Endothelial cell of umbilical vein (primary cell): Measurements from ENCODE around the gene TRERF1. TPM values are rescaled to one million over a fixed set of nuclear protein-coding genes. Genes with fewer than 3 reads are reported as not detected.

Experiments
- BruUV-seq: library from RNA; stranded (reverse); fragments of 400-500 nt; replicated peaks from 2 replicates; lab custom pipeline; 2021; lab: Mats Ljungman, UMichigan
- CTCF ChIA-PET: fragments of 300-600, 350-600 bp; sonication (Branson Sonifier 250); formaldehyde crosslinking; loops from one replicate; lab custom pipeline; 2021; ENCODE audit warnings: antibody characterized with exemption, inconsistent platforms; lab: Charles Lee
- POLR2A ChIA-PET: fragments of 300-600, 350-600 bp; sonication (Branson Sonifier 250); formaldehyde crosslinking; loops from one replicate; lab custom pipeline; 2021; ENCODE audit warnings: antibody characterized with exemption, inconsistent platforms; lab: Charles Lee
- DNase-seq: peaks from one replicate; pipeline ENCODE4 v3.0.0-alpha.2; 2011; ENCODE audit warnings: low read depth, low spot score
- FAIRE-seq: peaks from 2 replicates; lab custom pipeline; 2011; peaks lifted over from hg19 to GRCh38; lab: Jason Lieb, UNC
- H2AFZ ChIP-seq: 2 replicates; pipeline ENCODE4 v1.6.0; 2012; ENCODE audit warnings: low read depth, low read length, control low read depth, inconsistent platforms
- H3K27ac ChIP-seq: 2 replicates; pipeline ENCODE4 v1.5.1; 2011; ENCODE audit warnings: low read depth, mild to moderate bottlenecking, control low read depth, low read length, moderate library complexity; ENCODE audit not compliant: insufficient read depth
- H3K27me3 ChIP-seq, 2 experiments: 2 replicates each; pipeline versions ENCODE4 v1.6.0 to v1.6.1; 2011; ENCODE audit warnings: low read length in 2 of 2, mixed read lengths in 1 of 2; ENCODE audit not compliant: control insufficient read depth in 2 of 2, insufficient read depth in 2 of 2
- H3K36me3 ChIP-seq, 2 experiments: 2 replicates in 1 of 2; 3 replicates in 1 of 2; pipeline ENCODE4 v1.5.1; 2011; ENCODE audit warnings: low read length in 2 of 2, mild to moderate bottlenecking in 1 of 2, moderate library complexity in 1 of 2; ENCODE audit not compliant: control insufficient read depth in 2 of 2, insufficient read depth in 2 of 2; ENCODE audit errors: extremely low read depth in 1 of 2
- H3K4me1 ChIP-seq: 3 replicates; pipeline ENCODE4 v1.5.1; 2011; ENCODE audit warnings: mild to moderate bottlenecking, low read length; ENCODE audit not compliant: control insufficient read depth, insufficient read depth; ENCODE audit errors: extremely low read depth
- H3K4me2 ChIP-seq: 2 replicates; pipeline ENCODE4 v1.6.1; 2011; ENCODE audit warnings: low read length, control low read depth, mixed read lengths; ENCODE audit not compliant: insufficient read depth
- H3K4me3 ChIP-seq, 3 experiments: fragments of 200-600 bp in 1 of 3; sonication (generic), shearing (Covaris generic) in 1 of 3; replicated peaks in 1 of 3; 2 replicates each; pipeline ENCODE4 v1.5.1; 2011 to 2016; ENCODE audit warnings: control low read depth in 3 of 3, low read length in 3 of 3, mild to moderate bottlenecking in 2 of 3, inconsistent platforms in 1 of 3, low read depth in 1 of 3, moderate library complexity in 1 of 3; ENCODE audit not compliant: insufficient read depth in 1 of 3
- H3K79me2 ChIP-seq: 2 replicates; pipeline ENCODE4 v1.6.0; 2012; ENCODE audit warnings: low read length, inconsistent platforms; ENCODE audit not compliant: control insufficient read depth, insufficient read depth
- H3K9ac ChIP-seq: replicated peaks from 2 replicates; pipeline ENCODE3; 2011; ENCODE audit warnings: low read length, control low read depth; ENCODE audit not compliant: insufficient read depth; ENCODE audit errors: extremely low read depth
- H3K9me1 ChIP-seq: replicated peaks from 3 replicates; pipeline ENCODE4 v1.6.0; 2011; ENCODE audit warnings: mild to moderate bottlenecking, low read length; ENCODE audit not compliant: control insufficient read depth, insufficient read depth; ENCODE audit errors: extremely low read depth
- H3K9me3 ChIP-seq: replicated peaks from 2 replicates; pipeline ENCODE4 v1.5.1; 2012; ENCODE audit warnings: low read length, inconsistent platforms; ENCODE audit not compliant: control insufficient read depth, insufficient read depth
- H4K20me1 ChIP-seq: replicated peaks from 2 replicates; pipeline ENCODE3; 2011; ENCODE audit warnings: mild to moderate bottlenecking, low read length; ENCODE audit not compliant: control insufficient read depth, insufficient read depth; ENCODE audit errors: extremely low read depth
- CTCF ChIP-seq, 2 donors: IDR thresholded peaks; 1 replicate in 1 of 2; 2 replicates in 1 of 2; pipeline ENCODE4 v1.5.1; 2011; ENCODE audit warnings: low read length in 2 of 2, mild to moderate bottlenecking in 2 of 2, moderate library complexity in 2 of 2, control low read depth in 1 of 2, inconsistent platforms in 1 of 2, low read depth in 1 of 2; ENCODE audit not compliant: insufficient read depth in 1 of 2; ENCODE audit errors: extremely low read depth in 1 of 2
- EZH2 ChIP-seq: IDR thresholded peaks from 2 replicates; pipeline ENCODE4 v1.6.1; 2012; ENCODE audit warnings: borderline replicate concordance, low read depth, mild to moderate bottlenecking, moderate library complexity, low read length, inconsistent platforms; ENCODE audit not compliant: severe bottlenecking
- FOS ChIP-seq: IDR thresholded peaks from 2 replicates; pipeline ENCODE4 v1.6.1; 2011; ENCODE audit warnings: mild to moderate bottlenecking, low read length, moderate library complexity, borderline replicate concordance; ENCODE audit not compliant: insufficient read depth
- GATA2 ChIP-seq: IDR thresholded peaks from 2 replicates; pipeline ENCODE4 v1.7.0; 2011; ENCODE audit warnings: low read depth, mild to moderate bottlenecking, moderate library complexity, mixed read lengths, low read length; ENCODE audit not compliant: insufficient read length, insufficient read depth
- JUN ChIP-seq: IDR thresholded peaks from 2 replicates; pipeline ENCODE4 v1.6.1; 2011; ENCODE audit warnings: borderline replicate concordance, low read depth; ENCODE audit not compliant: insufficient read length, insufficient read depth
- MYC ChIP-seq: IDR thresholded peaks from one replicate; pipeline ENCODE4 v1.6.1; 2011; ENCODE audit warnings: mild to moderate bottlenecking, low read depth, low read length
- POLR2A ChIP-seq: IDR thresholded peaks from 2 replicates; pipeline ENCODE4 v1.6.1; 2012; ENCODE audit warnings: low read depth, mild to moderate bottlenecking, control low read depth, low read length
- POLR2AphosphoS5 ChIP-seq: IDR thresholded peaks from 2 replicates; pipeline ENCODE4 v1.6.1; 2012; ENCODE audit warnings: low read depth, mild to moderate bottlenecking, control low read depth, low read length, moderate library complexity; ENCODE audit not compliant: insufficient read depth
- dilution Hi-C: fragments of 300-500 bp; cut with MboI; formaldehyde crosslinking; loops from one replicate; pipeline ENCODE4 v1.15.0; 2019; ENCODE audit warnings: low sequenced_read_pairs; ENCODE audit not compliant: extremely low pct_ligation_motif_present
- intact Hi-C: fragments of 100-400 bp; cut with micrococcal nuclease; formaldehyde crosslinking; loops from one replicate; pipeline ENCODE4 v1.10.0; 2022
- polyA plus RNA-seq, 4 experiments: library from polyadenylated mRNA; depleted of rRNA in 3 of 4; stranded (reverse) in 3 of 4; unstranded in 1 of 4; fragments of >200 nt; gene quantifications; 2 replicates each; pipeline versions ENCODE4 v1.2.1 to v1.2.3, GENCODE V29; 2011 to 2012; ENCODE audit warnings: missing spikeins in 1 of 4
- total RNA-seq: library from RNA; stranded (reverse); gene quantifications from 2 replicates; pipeline ENCODE4 v1.2.3, GENCODE V29; 2021
- TF ChIP-seq, protein P1 (sequence below): IDR thresholded peaks from 2 replicates; pipeline ENCODE4 v1.6.1; 2011; ENCODE audit not compliant: insufficient read depth, insufficient read length

TRERF1 gene
- total and polyA plus RNA-seq, 2 donors (not counting 3 experiments of a cell fraction or from before 2014, with no cell fraction given): 0.73 to 5.5 TPM

GRCh38 chr6:42239736-42240375 lies 211.9 kb downstream of the TRERF1 start:
- no peaks in the 10 kb centered on the region for H3K9me1 ChIP-seq
- intact Hi-C loops: no loop called here
- BruUV-seq: no TSS peak
- H3K27ac ChIP-seq: no peak overlapping the region
- H3K4me2 ChIP-seq: no peak overlapping the region
- ChIA-PET CTCF (interaction anchor here (1.3 kb wide), 1 partner anchor 308 kb away, joined by 6 read pairs; no protein-coding TSS in a partner anchor), POLR2A (no interaction called here)
- DNase-seq: no peak
- no peaks in the 10 kb centered on the region for H3K36me3 ChIP-seq
- no peaks in the 10 kb centered on the region for H3K9me3 ChIP-seq
- no peaks in the 10 kb centered on the region for H3K4me1 ChIP-seq
- no peaks in the 10 kb centered on the region for H4K20me1 ChIP-seq
- H3K27me3 ChIP-seq: no peaks in the 10 kb centered on the region
- H2AFZ ChIP-seq: no peak overlapping the region
- H3K4me3 ChIP-seq: no peak overlapping the region
- no peak overlapping the region for H3K9ac ChIP-seq
- no peak for FAIRE-seq
- dilution Hi-C loops: no loop called here
- no peaks in the 10 kb centered on the region for H3K79me2 ChIP-seq
- TF ChIP-seq, protein P1, sequence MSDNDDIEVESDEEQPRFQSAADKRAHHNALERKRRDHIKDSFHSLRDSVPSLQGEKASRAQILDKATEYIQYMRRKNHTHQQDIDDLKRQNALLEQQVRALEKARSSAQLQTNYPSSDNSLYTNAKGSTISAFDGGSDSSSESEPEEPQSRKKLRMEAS: no peak
- TF ChIP-seq FOS (no peak), POLR2AphosphoS5 (no peak), JUN (no peak), GATA2 (no peak)

GRCh38 chr6:42239333-42239732 lies 212.4 kb downstream of the TRERF1 start:
- Histone ChIP-seq H3K4me1 (no peaks in the 10 kb centered on the region), H3K4me3 (no peak overlapping the region), H3K36me3 (no peaks in the 10 kb centered on the region), H3K27ac (no peak overlapping the region), H3K79me2 (no peaks in the 10 kb centered on the region), H3K4me2 (no peak overlapping the region), H4K20me1 (no peaks in the 10 kb centered on the region), H3K9me3 (no peaks in the 10 kb centered on the region), H3K9ac (no peak overlapping the region), H3K9me1 (no peaks in the 10 kb centered on the region), H3K27me3 (no peaks in the 10 kb centered on the region), H2AFZ (no peak overlapping the region)
- DNase-seq: no peak
- POLR2A ChIA-PET: no interaction called here
- no peak for FAIRE-seq
- dilution Hi-C loops: no loop called here
- CTCF ChIA-PET: interaction anchor here (1.3 kb wide), 1 partner anchor 308 kb away, joined by 6 read pairs; no protein-coding TSS in a partner anchor
- no TSS peak for BruUV-seq
- intact Hi-C loops: no loop called here
- TF ChIP-seq POLR2A (no peak), FOS (no peak), JUN (no peak), MYC (no peak), EZH2 (no peak), CTCF (IDR thresholded peaks at IDR 0.05; ENCODE audit: extremely low read depth in 1 of 2, insufficient read depth in 1 of 2, low read depth in 1 of 2, low read length in 2 of 2) (no peak), GATA2 (no peak), POLR2AphosphoS5 (no peak)
- TF ChIP-seq, protein P1: no peak
